HG03159 (cell line): ENCODE data around the gene EPHX1.
"Not testable (repeated sequence)": the region's sequence is repeated elsewhere in the genome, so short reads cannot be mapped to it uniquely, and the experiment has no call there.

Experiments used
- ATAC-seq: cut with Tn5 transposase; IDR thresholded peaks from one replicate; pipeline ENCODE4 v1.9.1; 2021; ENCODE audit warnings: mild to moderate bottlenecking, moderate library complexity; ENCODE audit not compliant: unreplicated experiment

EPHX1 gene

GRCh38 chr1:225809842-225810578 is at the start of gene EPHX1:
TSS of gene EPHX1 (plus strand) at chr1:225810124. CDS start at chr1:225828730, 18,606 bp downstream.
- peak; percentile 91 for ATAC-seq

- ATAC-seq = no peak
Observed at GRCh38 chr1:225760531-225760930, 49.4 kb upstream of the EPHX1 start.

- not testable (repeated sequence) for ATAC-seq
Observed at GRCh38 chr1:225761395-225761794, 48.5 kb upstream of the EPHX1 start.

- ATAC-seq = no peak
Observed at GRCh38 chr1:225762002-225762441, 47.9 kb upstream of the EPHX1 start.

- ATAC-seq = no peak
Observed at GRCh38 chr1:225762444-225762843, 47.5 kb upstream of the EPHX1 start.

- no peak for ATAC-seq
Observed at GRCh38 chr1:225763716-225764548, 46.0 kb upstream of the EPHX1 start.

GRCh38 chr1:225765982-225766674 is 43.8 kb upstream of the EPHX1 start:
- no peak for ATAC-seq

- no peak for ATAC-seq
Observed at GRCh38 chr1:225766967-225767633, 42.8 kb upstream of the EPHX1 start.

- ATAC-seq = no peak
Observed at GRCh38 chr1:225767634-225768540, 42.0 kb upstream of the EPHX1 start.

GRCh38 chr1:225768662-225769426 is 41.1 kb upstream of the EPHX1 start:
- no peak for ATAC-seq

- no peak for ATAC-seq
Observed at GRCh38 chr1:225769687-225770086, 40.2 kb upstream of the EPHX1 start.

- no peak for ATAC-seq
Observed at GRCh38 chr1:225770561-225771248, 39.2 kb upstream of the EPHX1 start.

GRCh38 chr1:225771661-225772322 is 38.1 kb upstream of the EPHX1 start:
- ATAC-seq = no peak

- ATAC-seq = no peak
Observed at GRCh38 chr1:225772323-225772768, 37.6 kb upstream of the EPHX1 start.

GRCh38 chr1:225772848-225773247 is 37.1 kb upstream of the EPHX1 start:
- no peak for ATAC-seq

GRCh38 chr1:225774281-225775147 is 35.4 kb upstream of the EPHX1 start:
- no peak for ATAC-seq

- no peak for ATAC-seq
Observed at GRCh38 chr1:225776294-225776693, 33.6 kb upstream of the EPHX1 start.
